NB4 (cell line): Measurements from ENCODE around the gene MAGI2.
A peak's percentile ranks its signal among the peaks of the same experiment; 100 is the strongest.

ENCODE experiments used
- DNase-seq: peaks from one replicate; pipeline ENCODE4 v3.0.0; 2010; ENCODE audit warnings: low read depth
- H3K4me3 ChIP-seq: one replicate; pipeline ENCODE4 v1.5.1; 2011; ENCODE audit warnings: mild to moderate bottlenecking, low read depth, low read length, moderate library complexity
- MYC ChIP-seq: IDR thresholded peaks from 2 replicates; pipeline ENCODE4 v1.6.1; 2011; ENCODE audit warnings: low read depth, low read length
- POLR2A ChIP-seq: IDR thresholded peaks from 2 replicates; pipeline ENCODE4 v1.6.1; 2011; ENCODE audit warnings: mild to moderate bottlenecking; ENCODE audit not compliant: insufficient read length; ENCODE audit errors: extremely low read depth
- TF ChIP-seq, protein P1 (sequence below): IDR thresholded peaks from one replicate; pipeline ENCODE4 v1.5.1; 2012; ENCODE audit warnings: low read depth, low read length
- TF ChIP-seq, protein P2 (sequence below): IDR thresholded peaks from 2 replicates; pipeline ENCODE4 v1.6.1; 2011; ENCODE audit warnings: low read depth, low read length

Gene MAGI2

DNA sequence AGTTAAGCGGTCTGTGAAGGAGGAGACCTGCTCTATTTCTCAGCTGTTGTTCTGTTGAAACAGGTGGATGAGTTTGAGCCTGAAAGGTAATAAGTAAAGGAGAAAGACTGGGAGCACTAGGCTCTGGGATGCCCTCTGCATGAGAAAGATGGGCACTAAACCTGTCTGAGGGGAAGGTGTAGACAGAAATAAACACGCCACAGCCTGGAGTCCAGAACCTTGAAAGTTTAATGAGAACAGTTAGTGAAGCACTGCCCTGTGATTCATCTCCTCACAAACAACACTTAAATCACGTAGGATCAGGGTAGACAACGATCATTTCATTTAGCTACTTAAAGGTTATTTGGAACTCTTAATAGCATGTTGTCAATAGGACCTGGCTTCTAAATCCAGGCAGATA lies 1461.8 kb downstream of the MAGI2 start:
- no peak for TF ChIP-seq POLR2A
- TF ChIP-seq, protein P1, sequence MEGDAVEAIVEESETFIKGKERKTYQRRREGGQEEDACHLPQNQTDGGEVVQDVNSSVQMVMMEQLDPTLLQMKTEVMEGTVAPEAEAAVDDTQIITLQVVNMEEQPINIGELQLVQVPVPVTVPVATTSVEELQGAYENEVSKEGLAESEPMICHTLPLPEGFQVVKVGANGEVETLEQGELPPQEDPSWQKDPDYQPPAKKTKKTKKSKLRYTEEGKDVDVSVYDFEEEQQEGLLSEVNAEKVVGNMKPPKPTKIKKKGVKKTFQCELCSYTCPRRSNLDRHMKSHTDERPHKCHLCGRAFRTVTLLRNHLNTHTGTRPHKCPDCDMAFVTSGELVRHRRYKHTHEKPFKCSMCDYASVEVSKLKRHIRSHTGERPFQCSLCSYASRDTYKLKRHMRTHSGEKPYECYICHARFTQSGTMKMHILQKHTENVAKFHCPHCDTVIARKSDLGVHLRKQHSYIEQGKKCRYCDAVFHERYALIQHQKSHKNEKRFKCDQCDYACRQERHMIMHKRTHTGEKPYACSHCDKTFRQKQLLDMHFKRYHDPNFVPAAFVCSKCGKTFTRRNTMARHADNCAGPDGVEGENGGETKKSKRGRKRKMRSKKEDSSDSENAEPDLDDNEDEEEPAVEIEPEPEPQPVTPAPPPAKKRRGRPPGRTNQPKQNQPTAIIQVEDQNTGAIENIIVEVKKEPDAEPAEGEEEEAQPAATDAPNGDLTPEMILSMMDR, result no peak
- TF ChIP-seq MYC, result no peak
- TF ChIP-seq, protein P2, sequence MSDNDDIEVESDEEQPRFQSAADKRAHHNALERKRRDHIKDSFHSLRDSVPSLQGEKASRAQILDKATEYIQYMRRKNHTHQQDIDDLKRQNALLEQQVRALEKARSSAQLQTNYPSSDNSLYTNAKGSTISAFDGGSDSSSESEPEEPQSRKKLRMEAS, result no peak
- no peak overlapping the region for H3K4me3 ChIP-seq
- no peak for DNase-seq

DNA sequence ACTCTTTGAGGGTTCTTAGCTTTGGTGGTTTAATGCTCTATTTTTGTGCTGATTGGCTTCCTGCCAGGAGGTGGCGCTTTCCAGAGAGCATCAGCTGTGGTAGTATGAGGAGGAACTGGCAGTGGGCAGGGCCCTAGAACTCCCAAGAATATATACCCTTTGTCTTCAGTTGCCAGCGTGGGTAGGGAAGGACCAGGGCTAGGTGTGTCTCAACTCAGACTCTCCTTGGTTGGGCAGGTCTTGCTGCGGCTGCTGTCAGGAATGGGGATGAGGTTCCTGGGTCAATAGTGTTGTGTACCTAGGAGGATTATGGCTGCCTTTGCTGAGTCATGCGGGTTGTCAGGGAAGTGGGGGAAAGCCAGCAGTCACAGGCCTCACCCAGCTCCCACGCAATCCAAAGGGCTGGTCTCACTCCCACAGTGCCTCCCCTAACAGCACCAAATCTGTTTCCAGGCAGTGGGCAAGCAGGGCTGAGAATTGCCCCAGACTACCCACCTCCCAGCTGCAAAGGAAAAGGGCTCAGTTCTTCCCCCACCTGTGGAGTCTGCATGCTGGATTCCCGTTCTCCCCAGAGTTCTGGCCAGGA lies 1463.4 kb downstream of the MAGI2 start:
- TF ChIP-seq, protein P2, result no peak
- TF ChIP-seq MYC (no peak), POLR2A (no peak)
- TF ChIP-seq, protein P1, result peak; percentile 60
- H3K4me3 ChIP-seq, result no peak overlapping the region
- peak; percentile 68 for DNase-seq

DNA sequence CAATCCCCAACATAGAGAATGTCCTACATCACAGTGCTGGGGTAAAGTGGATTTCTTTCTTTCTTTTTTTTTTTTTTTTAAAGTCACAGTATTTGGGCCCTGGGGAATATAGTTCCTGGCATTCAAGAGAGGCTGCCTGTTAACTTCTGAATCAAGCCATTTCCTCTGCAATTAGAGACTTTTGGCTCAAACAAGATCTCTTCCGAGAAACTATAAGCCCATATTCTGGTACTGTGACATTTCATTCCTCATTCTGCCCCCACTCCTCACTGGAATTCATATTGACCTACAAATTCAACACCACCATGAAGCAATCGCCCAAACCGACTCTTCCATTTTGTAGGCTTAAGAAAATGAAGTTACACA lies 1467.5 kb downstream of the MAGI2 start:
- no peak for DNase-seq
- TF ChIP-seq MYC, result no peak
- TF ChIP-seq, protein P2, result no peak
- TF ChIP-seq, protein P1, result no peak
- TF ChIP-seq POLR2A, result no peak
- H3K4me3 ChIP-seq, result no peak overlapping the region

DNA sequence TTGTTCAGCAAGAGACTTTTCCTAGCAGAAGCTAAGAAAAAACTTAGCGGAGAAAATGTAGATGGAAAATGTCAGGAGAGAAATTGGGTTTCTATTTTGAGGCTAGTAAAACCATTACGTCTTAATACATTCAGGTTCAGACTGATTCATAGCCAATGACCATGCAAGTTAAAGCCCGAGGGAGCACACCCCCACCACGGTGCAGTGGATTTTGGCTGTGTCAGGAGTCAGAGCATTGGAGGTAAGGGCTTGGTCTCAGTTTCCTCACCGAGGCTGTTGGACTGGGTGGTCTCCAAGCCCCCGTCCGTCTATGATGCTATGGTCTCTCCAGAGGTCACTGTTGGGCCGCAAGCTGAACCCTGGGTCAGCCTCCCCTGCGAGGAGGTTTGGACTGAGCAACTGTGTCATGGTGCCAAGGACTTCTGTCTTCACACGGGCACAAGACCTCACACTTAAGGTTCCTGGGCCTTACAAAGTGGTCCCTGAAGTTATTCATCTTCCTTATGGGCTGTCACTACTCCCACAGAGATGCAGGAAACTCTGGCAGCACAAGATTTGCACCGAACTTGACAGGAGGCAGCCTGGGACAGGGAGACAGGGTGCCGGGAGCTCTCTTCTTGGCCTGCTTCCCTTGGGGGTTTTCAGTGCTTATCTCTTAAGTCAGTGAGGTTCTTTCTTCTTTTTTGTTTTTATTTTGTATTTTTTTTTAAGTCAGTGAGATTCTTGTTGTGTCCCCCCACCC lies 1468.1 kb downstream of the MAGI2 start:
- no peak for TF ChIP-seq MYC
- TF ChIP-seq, protein P1, result no peak
- DNase-seq, result no peak
- H3K4me3 ChIP-seq, result no peak overlapping the region

DNA sequence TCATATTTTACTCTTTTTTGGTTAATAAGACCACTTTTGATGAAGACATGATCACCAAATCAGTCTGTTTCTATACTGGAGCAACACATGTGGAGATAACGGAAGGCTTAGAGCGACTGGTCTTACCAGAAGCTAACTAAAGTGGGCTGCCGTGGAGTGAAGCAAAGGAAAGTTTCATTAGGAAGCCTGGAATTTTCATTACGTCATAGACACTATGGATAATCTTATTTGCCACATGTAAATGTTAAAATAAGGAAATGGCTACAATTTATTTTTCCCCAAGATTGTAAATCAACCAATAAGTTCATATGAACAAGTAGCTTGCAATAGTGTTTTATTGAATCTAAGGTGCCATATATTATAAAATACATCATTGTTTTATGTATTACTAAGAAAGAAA lies 1469.5 kb downstream of the MAGI2 start:
- TF ChIP-seq, protein P2, result no peak
- TF ChIP-seq MYC (no peak), POLR2A (no peak)
- TF ChIP-seq, protein P1, result no peak
- DNase-seq, result no peak
- no peak overlapping the region for H3K4me3 ChIP-seq

DNA sequence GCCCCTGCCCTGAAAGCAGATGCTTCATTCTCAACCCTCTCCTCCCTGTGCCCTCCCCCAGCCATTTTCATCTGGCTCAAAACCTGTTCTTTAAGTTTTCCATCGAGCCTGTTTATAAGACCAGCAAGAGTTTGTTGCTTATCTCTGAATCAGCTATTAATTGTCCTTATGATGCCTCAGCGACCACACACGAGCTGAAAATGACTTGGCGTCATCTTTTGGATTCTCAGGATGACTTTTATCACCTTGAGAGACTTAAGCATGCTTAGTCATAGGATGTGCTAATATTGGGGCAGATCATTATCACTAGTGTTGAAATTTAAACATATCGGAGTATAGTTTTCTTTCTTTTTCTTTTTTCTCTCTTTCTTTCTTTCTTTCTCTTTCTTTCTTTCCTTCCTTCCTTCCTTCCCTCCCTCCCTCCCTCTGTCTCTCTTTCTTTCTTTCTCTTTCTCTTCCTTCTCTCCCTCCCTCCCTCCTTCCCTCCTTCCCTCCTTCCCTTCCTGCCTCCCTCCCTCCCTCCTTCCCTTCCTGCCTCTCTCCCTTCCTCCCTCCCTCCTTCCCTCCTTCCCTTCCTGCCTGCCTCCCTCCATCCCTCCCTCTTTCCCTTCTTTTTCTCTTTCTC lies 1470.4 kb downstream of the MAGI2 start:
- peak; percentile 33 for DNase-seq
- TF ChIP-seq, protein P1, result no peak
- no peak for TF ChIP-seq POLR2A
- TF ChIP-seq, protein P2, result no peak
- no peak for TF ChIP-seq MYC
- no peak overlapping the region for H3K4me3 ChIP-seq
